CD4-positive, CD25-positive, alpha-beta regulatory T cell (primary cell): Measurements from ENCODE around the gene LMX1B. TPM values are rescaled to one million over a fixed set of nuclear protein-coding genes. Genes with fewer than 3 reads are reported as not detected.

Source experiments
- ATAC-seq, 2 donors: fragments of 150-1000 bp; cut with Tn5 transposase; one replicate each; pipeline ENCODE4 v1.10.0; 2021; ENCODE audit warnings: low read depth in 2 of 2, moderate number of reproducible peaks in 2 of 2, moderate library complexity in 1 of 2
- DNase-seq, 3 donors: peaks; one replicate each; pipeline versions ENCODE4 v3.0.0 to v3.0.0-alpha.2; 2012 to 2022; ENCODE audit warnings: mixed read lengths in 1 of 3
- H3K27ac ChIP-seq: one replicate; pipeline ENCODE4 v1.7.0; 2013; ENCODE audit warnings: mild to moderate bottlenecking, low read length; ENCODE audit not compliant: insufficient read depth, poor library complexity, severe bottlenecking
- H3K27me3 ChIP-seq: one replicate; pipeline ENCODE4 v1.7.0; 2013; ENCODE audit warnings: low read length; ENCODE audit not compliant: control insufficient read depth, insufficient read depth
- H3K36me3 ChIP-seq: one replicate; pipeline ENCODE4 v1.7.0; 2013; ENCODE audit warnings: mild to moderate bottlenecking, low read length, moderate library complexity; ENCODE audit not compliant: control insufficient read depth, insufficient read depth
- H3K4me1 ChIP-seq: 2 replicates; pipeline ENCODE4 v1.7.0; 2013; ENCODE audit warnings: mild to moderate bottlenecking, low read length; ENCODE audit not compliant: insufficient read depth, control insufficient read depth, poor library complexity, severe bottlenecking
- H3K4me3 ChIP-seq: one replicate; pipeline ENCODE4 v1.7.0; 2013; ENCODE audit warnings: low read depth, mild to moderate bottlenecking, low read length, moderate library complexity
- H3K9me3 ChIP-seq, 2 experiments: 1 replicate in 1 of 2; 2 replicates in 1 of 2; pipeline ENCODE4 v1.7.0; 2013; ENCODE audit warnings: low read length in 2 of 2, mild to moderate bottlenecking in 1 of 2, moderate library complexity in 1 of 2; ENCODE audit not compliant: control insufficient read depth in 2 of 2
- H3K27ac Mint-ChIP-seq, 3 donors: one replicate each; pipeline ENCODE4 v1.8.0; 2020 to 2022; ENCODE audit warnings: mild to moderate bottlenecking in 3 of 3, mixed read lengths in 3 of 3, moderate library complexity in 2 of 3
- H3K27me3 Mint-ChIP-seq: one replicate; pipeline ENCODE4 v1.8.0; 2022; ENCODE audit warnings: mild to moderate bottlenecking, mixed read lengths
- H3K36me3 Mint-ChIP-seq: one replicate; pipeline ENCODE4 v1.8.0; 2020; ENCODE audit warnings: mixed read lengths
- H3K4me1 Mint-ChIP-seq, 4 donors: one replicate each; pipeline ENCODE4 v1.8.0; 2020 to 2022; ENCODE audit warnings: mixed read lengths in 4 of 4, mild to moderate bottlenecking in 1 of 4
- H3K4me3 Mint-ChIP-seq, 4 donors: one replicate each; pipeline ENCODE4 v1.8.0; 2020 to 2022; ENCODE audit warnings: mild to moderate bottlenecking in 4 of 4, mixed read lengths in 4 of 4, moderate library complexity in 3 of 4
- H3K9me3 Mint-ChIP-seq, 7 donors: one replicate each; pipeline ENCODE4 v1.8.0; 2020 to 2022; ENCODE audit warnings: mixed read lengths in 7 of 7, mild to moderate bottlenecking in 3 of 7, moderate library complexity in 2 of 7
- polyA plus RNA-seq, 4 donors: library from polyadenylated mRNA; unstranded; fragments of 300-500 nt; fragmentation: Illumina TruSeq; gene quantifications; one replicate each; pipeline ENCODE4 v1.2.3, GENCODE V29; 2021
- total RNA-seq: library from RNA; stranded (reverse); gene quantifications from one replicate; pipeline ENCODE4 v1.2.3, GENCODE V29; 2022

LMX1B gene
- total and polyA plus RNA-seq, 5 donors from 2014 or later = not detected

- Mint-ChIP-seq H3K27me3 (peaks cover 67% of the 10 kb centered on the region), H3K4me1 (peaks cover 0 to 4% (median 0%) of the 10 kb centered on the region in 4 donors), H3K4me3 (no peak overlapping the region), H3K9me3 (no peaks in the 10 kb centered on the region), H3K27ac (no peak overlapping the region), H3K36me3 (no peaks in the 10 kb centered on the region)
- Histone ChIP-seq H3K4me3 (no peak overlapping the region), H3K27ac (no peak overlapping the region), H3K36me3 (no peaks in the 10 kb centered on the region), H3K9me3 (no peaks in the 10 kb centered on the region), H3K27me3 (peaks cover 5% of the 10 kb centered on the region), H3K4me1 (no peaks in the 10 kb centered on the region)
- ATAC-seq (no peak), DNase-seq (no peak)
Observed at GRCh38 chr9:126606483-126606870, 7.3 kb upstream of the LMX1B start.

DNA sequence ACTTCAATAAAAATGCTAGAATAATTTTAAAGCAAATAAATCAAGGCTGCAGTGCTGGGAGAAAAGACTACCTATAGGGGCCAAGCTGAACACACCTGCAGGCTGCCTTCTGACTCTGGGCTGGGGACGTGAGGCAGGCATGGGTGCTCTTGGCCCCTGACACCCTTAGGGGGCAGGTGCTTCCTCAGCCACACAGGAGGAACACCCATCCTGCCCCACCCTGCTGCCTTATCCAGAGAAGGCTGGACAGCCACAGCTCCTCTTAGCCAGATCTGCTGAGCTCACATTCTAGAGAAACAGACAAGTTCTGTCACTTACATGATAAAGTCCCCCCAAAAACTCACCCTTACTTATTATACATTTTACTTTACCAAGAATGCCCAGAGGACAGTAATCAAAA, 6.6 kb upstream of the LMX1B start:
- no peaks in the 10 kb centered on the region for H3K36me3 ChIP-seq
- DNase-seq (no peak), ATAC-seq (no peak)
- H3K4me1 ChIP-seq = peaks cover 6% of the 10 kb centered on the region
- H3K27ac Mint-ChIP-seq = no peak overlapping the region
- H3K4me3 Mint-ChIP-seq = no peak overlapping the region
- H3K9me3 Mint-ChIP-seq = no peaks in the 10 kb centered on the region
- H3K36me3 Mint-ChIP-seq = no peaks in the 10 kb centered on the region
- no peak overlapping the region for H3K4me3 ChIP-seq
- H3K27ac ChIP-seq = no peak overlapping the region
- peaks cover 72% of the 10 kb centered on the region for H3K27me3 Mint-ChIP-seq
- H3K9me3 ChIP-seq = no peaks in the 10 kb centered on the region
- peaks cover 8% of the 10 kb centered on the region for H3K27me3 ChIP-seq
- H3K4me1 Mint-ChIP-seq = peaks cover 0 to 10% (median 3%) of the 10 kb centered on the region in 4 donors

- Histone ChIP-seq H3K4me3 (no peak overlapping the region), H3K9me3 (no peaks in the 10 kb centered on the region), H3K4me1 (peaks cover 11% of the 10 kb centered on the region), H3K27ac (no peak overlapping the region), H3K36me3 (no peaks in the 10 kb centered on the region), H3K27me3 (peaks cover 9% of the 10 kb centered on the region)
- Mint-ChIP-seq H3K27me3 (peaks cover 75% of the 10 kb centered on the region), H3K9me3 (no peaks in the 10 kb centered on the region), H3K27ac (no peak overlapping the region), H3K4me1 (peaks cover 0 to 12% (median 5%) of the 10 kb centered on the region in 4 donors), H3K4me3 (no peak overlapping the region), H3K36me3 (no peaks in the 10 kb centered on the region)
- ATAC-seq = no peak
- DNase-seq = no peak
Observed at GRCh38 chr9:126607731-126608130, 6.0 kb upstream of the LMX1B start.

DNA sequence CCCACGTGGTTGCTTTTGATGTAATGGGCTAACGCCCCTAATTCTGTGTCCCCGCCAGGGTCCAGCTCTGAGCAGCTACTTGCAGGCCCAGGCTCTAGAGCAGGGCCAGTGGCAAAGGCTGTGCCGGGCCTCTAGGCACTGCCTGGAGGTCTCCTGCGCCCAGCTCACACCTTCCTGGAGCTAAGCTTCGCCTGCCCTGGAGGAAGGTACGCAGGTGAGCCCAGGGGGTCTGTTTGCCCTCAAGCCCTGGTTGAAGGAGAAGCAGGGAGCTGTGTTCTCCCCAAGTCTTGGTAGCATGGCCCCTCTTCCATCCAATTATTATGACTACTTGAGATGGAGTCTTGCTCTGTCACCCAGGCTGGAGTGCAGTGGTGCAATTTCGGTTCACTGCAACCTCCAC, 5.2 kb upstream of the LMX1B start:
- peaks cover 72% of the 10 kb centered on the region for H3K27me3 Mint-ChIP-seq
- Histone ChIP-seq H3K4me1 (peaks cover 18% of the 10 kb centered on the region), H3K9me3 (no peaks in the 10 kb centered on the region), H3K27me3 (peaks cover 9% of the 10 kb centered on the region), H3K4me3 (no peak overlapping the region), H3K27ac (no peak overlapping the region), H3K36me3 (no peaks in the 10 kb centered on the region)
- H3K27ac Mint-ChIP-seq = no peak overlapping the region
- no peak overlapping the region for H3K4me3 Mint-ChIP-seq
- ATAC-seq (no peak), DNase-seq (no peak)
- H3K9me3 Mint-ChIP-seq = no peaks in the 10 kb centered on the region
- H3K4me1 Mint-ChIP-seq = peaks cover 0 to 16% (median 5%) of the 10 kb centered on the region in 4 donors
- no peaks in the 10 kb centered on the region for H3K36me3 Mint-ChIP-seq

GRCh38 chr9:126609191-126609590, 4.5 kb upstream of the LMX1B start:
- Mint-ChIP-seq H3K36me3 (no peaks in the 10 kb centered on the region), H3K9me3 (no peaks in the 10 kb centered on the region), H3K4me3 (peak overlapping the region in 1 of 4 donors; percentile 43), H3K4me1 (peaks cover 0 to 16% (median 5%) of the 10 kb centered on the region in 4 donors), H3K27ac (no peak overlapping the region), H3K27me3 (peaks cover 66% of the 10 kb centered on the region)
- no peak for DNase-seq
- Histone ChIP-seq H3K4me3 (no peak overlapping the region), H3K4me1 (peaks cover 18% of the 10 kb centered on the region), H3K9me3 (no peaks in the 10 kb centered on the region), H3K36me3 (no peaks in the 10 kb centered on the region), H3K27ac (no peak overlapping the region), H3K27me3 (peaks cover 9% of the 10 kb centered on the region)
- no peak for ATAC-seq

DNA sequence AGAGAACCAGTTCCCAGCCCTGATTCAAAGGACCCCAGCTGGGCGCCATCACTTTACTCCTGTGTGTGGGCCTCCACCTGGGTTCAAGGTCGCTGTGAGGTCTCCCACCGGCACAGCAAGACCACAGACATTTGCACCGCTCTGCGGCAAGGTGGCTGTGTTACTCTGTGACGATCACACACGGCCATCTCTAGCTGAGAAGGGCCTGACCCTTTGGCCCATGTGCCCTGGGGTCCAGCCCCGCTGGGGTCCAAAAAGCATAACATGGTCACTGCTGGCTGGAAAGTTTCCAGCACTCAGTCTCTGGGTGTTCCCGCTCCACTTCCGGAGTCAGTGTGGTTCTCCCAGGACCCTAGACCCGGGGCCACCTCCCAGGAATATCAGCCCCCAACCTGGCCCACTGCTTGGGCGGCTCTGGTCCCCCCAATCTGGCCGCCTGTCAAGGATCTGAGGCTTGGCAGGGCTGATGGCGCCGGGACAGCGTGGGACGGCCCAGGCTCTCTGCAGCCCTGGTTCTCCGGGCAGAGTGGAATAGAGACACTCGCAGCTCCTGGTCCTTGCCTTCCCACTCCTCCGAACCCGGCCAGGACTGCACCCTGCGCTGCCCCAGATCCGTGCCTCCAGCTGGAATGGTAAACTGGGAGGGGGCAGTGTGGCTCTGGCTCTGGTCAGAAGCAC, 3.9 kb upstream of the LMX1B start:
- no peak overlapping the region for H3K27ac Mint-ChIP-seq
- no peak for ATAC-seq
- H3K4me1 Mint-ChIP-seq = peaks cover 0 to 21% (median 7%) of the 10 kb centered on the region in 4 donors
- no peaks in the 10 kb centered on the region for H3K36me3 Mint-ChIP-seq
- H3K27me3 Mint-ChIP-seq = peaks cover 69% of the 10 kb centered on the region
- Histone ChIP-seq H3K4me1 (peaks cover 24% of the 10 kb centered on the region), H3K27ac (no peak overlapping the region), H3K4me3 (no peak overlapping the region), H3K36me3 (no peaks in the 10 kb centered on the region), H3K9me3 (no peaks in the 10 kb centered on the region), H3K27me3 (peaks cover 12% of the 10 kb centered on the region)
- H3K4me3 Mint-ChIP-seq = peak overlapping the region in 1 of 4 donors; percentile 43
- DNase-seq = no peak
- H3K9me3 Mint-ChIP-seq = no peaks in the 10 kb centered on the region

DNA sequence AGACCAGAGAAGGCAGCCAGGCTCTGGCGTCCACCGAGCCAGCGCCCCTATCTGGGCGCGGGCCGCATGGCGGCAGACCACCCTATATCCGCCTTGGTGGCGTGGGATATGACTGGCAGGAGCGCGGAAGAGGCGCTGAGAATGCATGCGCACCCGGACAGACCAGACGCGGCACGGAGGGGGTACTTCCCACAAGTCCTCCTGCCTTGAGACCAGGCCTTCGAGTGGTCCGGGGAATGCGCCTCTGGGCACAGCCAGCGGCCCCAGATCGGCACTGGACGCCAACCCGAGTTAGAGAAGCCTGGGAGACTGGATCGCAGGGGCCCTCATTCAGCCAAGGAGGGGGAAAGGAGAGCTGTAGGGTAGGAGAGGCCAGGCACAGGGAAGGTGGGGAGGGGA, 2.5 kb upstream of the LMX1B start:
- Mint-ChIP-seq H3K27ac (no peak overlapping the region), H3K4me3 (peak overlapping the region in 2 of 4 donors; percentile 69 to 74), H3K27me3 (peaks cover 72% of the 10 kb centered on the region), H3K9me3 (no peaks in the 10 kb centered on the region), H3K36me3 (no peaks in the 10 kb centered on the region), H3K4me1 (peaks cover 0 to 25% (median 9%) of the 10 kb centered on the region in 4 donors)
- no peak overlapping the region for H3K27ac ChIP-seq
- H3K4me1 ChIP-seq = peaks cover 32% of the 10 kb centered on the region
- H3K36me3 ChIP-seq = no peaks in the 10 kb centered on the region
- DNase-seq (no peak), ATAC-seq (no peak)
- no peak overlapping the region for H3K4me3 ChIP-seq
- H3K27me3 ChIP-seq = peaks cover 16% of the 10 kb centered on the region
- no peaks in the 10 kb centered on the region for H3K9me3 ChIP-seq
